GM12801 (cell line): ENCODE measurements around the gene CYLD.

ENCODE experiments used
- TF ChIP-seq, protein P1 (sequence below): IDR thresholded peaks from one replicate; pipeline ENCODE4 v1.5.1; 2011; ENCODE audit warnings: control low read depth; ENCODE audit not compliant: insufficient read length; ENCODE audit errors: extremely low read depth

Gene CYLD

DNA sequence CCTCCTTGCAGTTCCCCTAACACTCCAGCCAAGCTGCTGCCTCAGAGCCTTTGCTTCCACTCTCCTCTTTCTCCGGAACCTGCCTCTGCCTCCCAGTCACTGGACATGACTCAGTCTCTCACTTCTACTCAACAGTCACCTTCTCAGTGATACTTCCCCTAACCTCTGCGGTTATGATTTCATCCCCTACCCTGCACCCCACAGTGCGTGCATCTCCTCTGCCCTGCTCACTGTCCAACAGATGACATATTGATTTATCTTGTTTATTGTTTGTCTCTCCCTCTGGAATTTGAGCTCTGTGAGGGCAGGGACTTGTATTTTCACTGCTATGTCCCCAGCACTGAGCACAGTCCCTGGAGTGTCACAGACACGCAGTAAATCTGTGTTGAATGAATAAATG lies 100.7 kb downstream of the CYLD start:
- TF ChIP-seq, protein P1, sequence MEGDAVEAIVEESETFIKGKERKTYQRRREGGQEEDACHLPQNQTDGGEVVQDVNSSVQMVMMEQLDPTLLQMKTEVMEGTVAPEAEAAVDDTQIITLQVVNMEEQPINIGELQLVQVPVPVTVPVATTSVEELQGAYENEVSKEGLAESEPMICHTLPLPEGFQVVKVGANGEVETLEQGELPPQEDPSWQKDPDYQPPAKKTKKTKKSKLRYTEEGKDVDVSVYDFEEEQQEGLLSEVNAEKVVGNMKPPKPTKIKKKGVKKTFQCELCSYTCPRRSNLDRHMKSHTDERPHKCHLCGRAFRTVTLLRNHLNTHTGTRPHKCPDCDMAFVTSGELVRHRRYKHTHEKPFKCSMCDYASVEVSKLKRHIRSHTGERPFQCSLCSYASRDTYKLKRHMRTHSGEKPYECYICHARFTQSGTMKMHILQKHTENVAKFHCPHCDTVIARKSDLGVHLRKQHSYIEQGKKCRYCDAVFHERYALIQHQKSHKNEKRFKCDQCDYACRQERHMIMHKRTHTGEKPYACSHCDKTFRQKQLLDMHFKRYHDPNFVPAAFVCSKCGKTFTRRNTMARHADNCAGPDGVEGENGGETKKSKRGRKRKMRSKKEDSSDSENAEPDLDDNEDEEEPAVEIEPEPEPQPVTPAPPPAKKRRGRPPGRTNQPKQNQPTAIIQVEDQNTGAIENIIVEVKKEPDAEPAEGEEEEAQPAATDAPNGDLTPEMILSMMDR = no peak

DNA sequence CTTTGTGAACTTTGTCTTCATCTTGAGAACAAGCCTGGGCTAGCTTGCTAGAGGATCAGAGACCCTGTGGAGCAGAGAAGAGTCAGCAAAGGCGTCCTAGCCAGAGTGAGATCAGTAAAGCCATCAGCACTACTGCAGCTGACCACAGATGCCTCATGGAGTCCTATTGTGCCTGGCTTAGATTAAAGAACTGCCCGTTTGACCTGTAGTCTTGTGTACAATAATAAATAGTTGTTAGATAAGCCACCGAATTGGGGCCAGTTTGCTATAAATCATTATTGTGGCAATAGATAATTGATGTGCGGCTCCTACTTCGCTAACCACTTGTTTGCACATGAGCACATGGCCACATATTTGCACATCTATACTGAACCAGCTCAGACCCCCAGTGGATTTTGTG lies 103.0 kb downstream of the CYLD start:
- TF ChIP-seq, protein P1 = no peak

DNA sequence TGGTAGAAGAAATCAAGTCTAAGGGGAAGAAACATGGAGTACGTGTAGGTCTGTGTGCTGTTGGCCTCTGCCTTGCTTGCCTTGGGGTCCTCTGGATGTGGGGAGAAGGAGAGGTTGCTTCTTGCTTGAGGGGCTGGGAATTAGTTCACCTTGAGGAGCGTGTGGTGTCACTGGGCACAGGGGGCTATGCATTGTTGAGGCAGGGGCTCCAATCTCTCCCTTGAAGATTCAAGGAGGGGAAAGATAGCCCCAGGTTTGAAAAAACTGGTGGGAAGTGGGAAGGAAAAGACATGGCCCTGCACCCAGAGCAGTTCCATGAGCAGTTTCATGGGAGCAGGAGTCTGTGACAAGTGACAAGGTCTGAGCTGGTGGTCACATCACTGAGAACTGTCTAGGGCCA lies 103.4 kb downstream of the CYLD start:
- TF ChIP-seq, protein P1 = no peak

DNA sequence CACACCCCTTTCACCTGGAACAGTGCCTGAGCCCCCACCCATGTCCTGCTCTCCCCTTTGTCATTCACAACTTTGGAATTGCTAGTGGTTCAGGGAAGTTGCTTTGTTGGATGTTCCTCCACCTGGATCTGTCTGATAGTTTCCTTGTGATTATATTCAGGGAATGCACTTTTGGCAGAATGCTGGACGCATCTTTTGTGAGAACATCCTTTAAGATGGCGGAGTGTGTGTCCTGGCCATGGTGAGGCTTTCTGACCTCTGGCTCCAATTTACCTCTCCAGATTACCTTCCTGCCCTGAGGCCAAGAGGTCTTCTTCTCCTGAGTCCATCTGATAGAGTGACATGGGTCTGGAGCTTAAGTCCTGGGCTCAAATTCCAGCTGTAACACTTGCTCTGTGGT lies 104.6 kb downstream of the CYLD start:
- TF ChIP-seq, protein P1 = no peak

DNA sequence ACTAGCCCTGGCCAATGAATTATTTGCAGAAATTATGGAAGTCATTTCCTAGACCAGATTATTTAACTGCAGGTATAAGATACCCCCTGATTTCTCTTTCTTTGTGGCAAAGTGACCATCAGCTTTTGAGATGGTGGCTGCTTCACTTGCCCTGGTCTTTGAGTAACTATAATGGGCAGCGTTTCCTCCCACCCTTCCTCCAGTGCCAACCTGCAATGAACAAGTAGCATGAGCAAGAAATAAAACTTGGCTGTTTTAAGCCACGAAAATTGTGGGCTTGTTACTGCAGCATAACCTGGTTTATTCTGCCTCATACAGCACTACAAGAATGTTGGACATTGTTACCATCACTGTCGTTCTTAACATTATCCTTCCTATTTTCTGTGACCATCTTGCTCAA lies 105.3 kb downstream of the CYLD start:
- TF ChIP-seq, protein P1 = no peak

DNA sequence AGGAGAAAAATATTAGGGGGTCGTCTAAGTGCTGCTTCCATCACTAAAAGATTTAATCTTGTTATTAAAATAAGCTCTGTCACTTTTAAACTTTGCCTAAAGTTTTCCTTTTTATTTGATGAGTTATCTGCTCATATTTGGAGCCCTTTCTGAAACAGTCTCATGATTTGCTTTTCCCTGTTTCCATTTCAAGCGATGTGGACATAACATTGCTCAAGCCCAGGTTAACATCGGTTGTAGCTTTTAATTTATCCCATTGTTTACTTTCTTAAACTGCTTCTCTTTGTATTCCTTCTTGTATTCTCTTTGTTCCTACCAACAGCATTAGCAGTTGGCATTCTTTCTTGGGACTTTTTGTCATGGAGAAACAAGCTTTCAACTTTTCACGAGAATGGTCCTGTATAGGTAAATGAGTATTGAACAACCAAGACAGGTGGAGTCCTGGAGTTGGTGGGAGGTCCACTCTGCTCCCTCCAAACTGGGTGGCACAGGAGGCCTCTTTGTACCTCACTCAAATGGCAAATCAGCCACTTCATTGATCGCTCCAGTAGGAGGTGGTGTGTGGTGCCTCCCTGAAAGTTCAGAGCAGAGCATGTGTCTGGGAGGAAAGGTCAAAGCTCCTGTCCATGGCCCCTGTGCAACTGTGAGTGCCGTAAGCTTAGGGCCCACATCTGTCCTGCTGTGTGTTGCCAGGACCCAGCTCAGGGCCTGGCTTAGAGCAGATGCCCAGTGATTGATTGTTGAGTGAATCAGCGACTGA lies 107.0 kb downstream of the CYLD start:
- TF ChIP-seq, protein P1 = no peak
